A549 (cell line): Measurements from ENCODE around the gene RPL6.

Source experiments
- BHLHE40 ChIP-seq: IDR thresholded peaks from 2 replicates; pipeline ENCODE4 v1.6.1; 2012; ENCODE audit warnings: low read depth, low read length, inconsistent platforms
- EHF ChIP-seq: fragments of 250-450 bp; sonication (Bioruptor Pico); IDR thresholded peaks from 2 replicates; pipeline ENCODE4 v1.5.0; 2020; ENCODE audit warnings: mild to moderate bottlenecking
- EP300 ChIP-seq, 2 experiments: fragments of >200 bp; sonication (Bioruptor Twin); formaldehyde crosslinking; IDR thresholded peaks; 2 replicates in 1 of 2; 3 replicates in 1 of 2; pipeline ENCODE4 v1.6.1; 2016 to 2017
- GATA3 ChIP-seq: IDR thresholded peaks from 2 replicates; pipeline ENCODE4 v1.6.1; 2012; ENCODE audit warnings: borderline replicate concordance
- MAFK ChIP-seq: fragments of 450-650 bp; IDR thresholded peaks from 2 replicates; pipeline ENCODE4 v1.6.1; 2014; ENCODE audit not compliant: partially characterized antibody
- POLR2A ChIP-seq: IDR thresholded peaks from 2 replicates; pipeline ENCODE4 v1.6.1; 2012; ENCODE audit warnings: mild to moderate bottlenecking, low read length
- RCOR1 ChIP-seq: fragments of 150-350 bp; IDR thresholded peaks from 2 replicates; pipeline ENCODE4 v1.6.1; 2014; ENCODE audit warnings: antibody characterized with exemption, low read length, low read depth
- REST ChIP-seq: fragments of 200-600 bp; sonication (generic); IDR thresholded peaks from 2 replicates; pipeline ENCODE4 v1.6.1; 2016; ENCODE audit warnings: antibody characterized with exemption, mild to moderate bottlenecking, moderate library complexity
- RFX5 ChIP-seq: fragments of 450-650 bp; IDR thresholded peaks from 2 replicates; pipeline ENCODE4 v1.7.1; 2014; ENCODE audit warnings: antibody characterized with exemption, mild to moderate bottlenecking, moderate library complexity
- SMC3 ChIP-seq: fragments of >200 bp; sonication (Bioruptor Twin); formaldehyde crosslinking; IDR thresholded peaks from 3 replicates; pipeline ENCODE4 v1.6.1; 2018; ENCODE audit warnings: inconsistent platforms
- ZFP36 ChIP-seq: fragments of 450-650 bp; IDR thresholded peaks from 2 replicates; pipeline ENCODE4 v1.6.1; 2014; ENCODE audit warnings: borderline replicate concordance; ENCODE audit not compliant: partially characterized antibody
- TF ChIP-seq, protein P1 (sequence below): fragments of >200 bp; sonication (Bioruptor Twin); formaldehyde crosslinking; IDR thresholded peaks from 3 replicates; pipeline ENCODE4 v1.5.1; 2016
- TF ChIP-seq, protein P2 (sequence below): fragments of 450-650 bp; IDR thresholded peaks from 2 replicates; pipeline ENCODE4 v1.6.1; 2014; ENCODE audit warnings: antibody characterized with exemption
- TF ChIP-seq, protein P3 (sequence below): IDR thresholded peaks from 2 replicates; pipeline ENCODE4 v1.6.1; 2012

GRCh38 chr12:112357214-112357613, 52.2 kb downstream of the RPL6 start:
- no peak for TF ChIP-seq RFX5
- no peak for TF ChIP-seq SMC3
- TF ChIP-seq ZFP36: no peak
- no peak for TF ChIP-seq EP300 (IDR thresholded peaks at IDR 0.05)
- TF ChIP-seq, protein P1, sequence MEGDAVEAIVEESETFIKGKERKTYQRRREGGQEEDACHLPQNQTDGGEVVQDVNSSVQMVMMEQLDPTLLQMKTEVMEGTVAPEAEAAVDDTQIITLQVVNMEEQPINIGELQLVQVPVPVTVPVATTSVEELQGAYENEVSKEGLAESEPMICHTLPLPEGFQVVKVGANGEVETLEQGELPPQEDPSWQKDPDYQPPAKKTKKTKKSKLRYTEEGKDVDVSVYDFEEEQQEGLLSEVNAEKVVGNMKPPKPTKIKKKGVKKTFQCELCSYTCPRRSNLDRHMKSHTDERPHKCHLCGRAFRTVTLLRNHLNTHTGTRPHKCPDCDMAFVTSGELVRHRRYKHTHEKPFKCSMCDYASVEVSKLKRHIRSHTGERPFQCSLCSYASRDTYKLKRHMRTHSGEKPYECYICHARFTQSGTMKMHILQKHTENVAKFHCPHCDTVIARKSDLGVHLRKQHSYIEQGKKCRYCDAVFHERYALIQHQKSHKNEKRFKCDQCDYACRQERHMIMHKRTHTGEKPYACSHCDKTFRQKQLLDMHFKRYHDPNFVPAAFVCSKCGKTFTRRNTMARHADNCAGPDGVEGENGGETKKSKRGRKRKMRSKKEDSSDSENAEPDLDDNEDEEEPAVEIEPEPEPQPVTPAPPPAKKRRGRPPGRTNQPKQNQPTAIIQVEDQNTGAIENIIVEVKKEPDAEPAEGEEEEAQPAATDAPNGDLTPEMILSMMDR: no peak
- TF ChIP-seq GATA3: no peak
- TF ChIP-seq POLR2A: no peak
- TF ChIP-seq RCOR1: no peak
- no peak for TF ChIP-seq BHLHE40
- TF ChIP-seq, protein P2, sequence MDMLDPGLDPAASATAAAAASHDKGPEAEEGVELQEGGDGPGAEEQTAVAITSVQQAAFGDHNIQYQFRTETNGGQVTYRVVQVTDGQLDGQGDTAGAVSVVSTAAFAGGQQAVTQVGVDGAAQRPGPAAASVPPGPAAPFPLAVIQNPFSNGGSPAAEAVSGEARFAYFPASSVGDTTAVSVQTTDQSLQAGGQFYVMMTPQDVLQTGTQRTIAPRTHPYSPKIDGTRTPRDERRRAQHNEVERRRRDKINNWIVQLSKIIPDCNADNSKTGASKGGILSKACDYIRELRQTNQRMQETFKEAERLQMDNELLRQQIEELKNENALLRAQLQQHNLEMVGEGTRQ: no peak
- TF ChIP-seq REST: no peak
- TF ChIP-seq, protein P3, sequence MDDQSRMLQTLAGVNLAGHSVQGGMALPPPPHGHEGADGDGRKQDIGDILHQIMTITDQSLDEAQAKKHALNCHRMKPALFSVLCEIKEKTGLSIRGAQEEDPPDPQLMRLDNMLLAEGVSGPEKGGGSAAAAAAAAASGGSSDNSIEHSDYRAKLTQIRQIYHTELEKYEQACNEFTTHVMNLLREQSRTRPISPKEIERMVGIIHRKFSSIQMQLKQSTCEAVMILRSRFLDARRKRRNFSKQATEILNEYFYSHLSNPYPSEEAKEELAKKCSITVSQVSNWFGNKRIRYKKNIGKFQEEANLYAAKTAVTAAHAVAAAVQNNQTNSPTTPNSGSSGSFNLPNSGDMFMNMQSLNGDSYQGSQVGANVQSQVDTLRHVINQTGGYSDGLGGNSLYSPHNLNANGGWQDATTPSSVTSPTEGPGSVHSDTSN: no peak
- TF ChIP-seq EHF (CRISPR knock-in tag): no peak
- TF ChIP-seq MAFK: no peak
